SU-DHL-6 (cell line): Measurements from ENCODE around the gene KCNC4.
A peak's percentile ranks its signal among the peaks of the same experiment; 100 is the strongest.

Experiments
- H2AFZ ChIP-seq: fragments of 200-600 bp; sonication (generic); 2 replicates; pipeline ENCODE4 v1.6.1; 2014; ENCODE audit warnings: low read depth, mild to moderate bottlenecking, moderate library complexity, mixed read lengths, antibody characterized with exemption, low read length; ENCODE audit not compliant: severe bottlenecking
- H3F3A ChIP-seq: fragments of 200-600 bp; shearing (Covaris generic); 2 replicates; pipeline ENCODE4 v1.6.0; 2016; ENCODE audit warnings: antibody characterized with exemption, mild to moderate bottlenecking; ENCODE audit not compliant: insufficient read depth
- H3K27ac ChIP-seq: fragments of 200-600 bp; sonication (generic); 2 replicates; pipeline ENCODE4 v1.5.1; 2016; ENCODE audit warnings: low read depth, mild to moderate bottlenecking, low read length, moderate library complexity, mixed read lengths
- H3K27me3 ChIP-seq: fragments of 200-600 bp; sonication (generic), shearing (Covaris generic); 2 replicates; pipeline ENCODE4 v1.6.0; 2014; ENCODE audit warnings: mild to moderate bottlenecking, low read length
- H3K36me3 ChIP-seq: fragments of 200-600 bp; sonication (generic); 2 replicates; pipeline ENCODE4 v1.6.1; 2014; ENCODE audit warnings: mild to moderate bottlenecking, low read length, mixed read lengths
- H3K4me2 ChIP-seq: fragments of 300-600, 200-600 bp; shearing (Covaris generic), sonication (generic); 2 replicates; pipeline ENCODE4 v1.6.0; 2014; ENCODE audit warnings: low read length, low read depth, mild to moderate bottlenecking; ENCODE audit not compliant: poor library complexity, severe bottlenecking
- H3K4me3 ChIP-seq: fragments of 200-600 bp; sonication (generic); 2 replicates; pipeline ENCODE4 v1.5.1; 2014; ENCODE audit warnings: antibody characterized with exemption, low read length, mild to moderate bottlenecking, mixed read lengths; ENCODE audit not compliant: insufficient read depth, poor library complexity, severe bottlenecking
- H3K79me2 ChIP-seq: fragments of 200-600 bp; sonication (generic); 2 replicates; pipeline ENCODE4 v1.6.1; 2014; ENCODE audit warnings: mild to moderate bottlenecking, low read length, moderate library complexity; ENCODE audit not compliant: insufficient read depth
- H3K9ac ChIP-seq: fragments of 200-600 bp; sonication (generic); 2 replicates; pipeline ENCODE4 v1.7.0; 2014; ENCODE audit warnings: mild to moderate bottlenecking, low read length
- H3K9me2 ChIP-seq: fragments of 200-600 bp; sonication (generic); replicated peaks from 2 replicates; pipeline ENCODE4 v1.6.1; 2014; ENCODE audit warnings: low read length; ENCODE audit not compliant: insufficient read depth
- H3K9me3 ChIP-seq: fragments of 200-600 bp; sonication (generic); 2 replicates; pipeline ENCODE4 v1.6.1; 2014; ENCODE audit warnings: low read length, mixed read lengths; ENCODE audit not compliant: insufficient read depth
- H4K20me1 ChIP-seq: fragments of 200-600 bp; sonication (generic); 2 replicates; pipeline ENCODE4 v1.6.1; 2014; ENCODE audit warnings: low read depth, mild to moderate bottlenecking, antibody characterized with exemption, low read length, moderate library complexity, mixed read lengths
- CTCF ChIP-seq: fragments of 200-600 bp; sonication (generic); IDR thresholded peaks from one replicate; pipeline ENCODE4 v1.5.1; 2017; ENCODE audit warnings: antibody characterized with exemption, mild to moderate bottlenecking, low read length, moderate library complexity; ENCODE audit not compliant: insufficient read depth, poor library complexity, severe bottlenecking
- EZH2phosphoT487 ChIP-seq: fragments of 200-600 bp; sonication (generic), shearing (Covaris generic); conservative IDR thresholded peaks from 2 replicates; pipeline ENCODE4 v1.6.1; 2018; ENCODE audit warnings: mild to moderate bottlenecking, antibody characterized with exemption, low read length, moderate library complexity, mixed read lengths

KCNC4 gene

GRCh38 chr1:110209715-110210603 lies at the start of gene KCNC4:
Gene KCNC4, plus strand, starts transcription at chr1:110210314. Its CDS starts 1,186 bp downstream, at chr1:110211500.
- Histone ChIP-seq H3K9me3 (no peaks in the 10 kb centered on the region), H3K9ac (peak within 1 kb of the TSS; percentile 91), H3K9me2 (no peaks in the 10 kb centered on the region), H3K27me3 (no peaks in the 10 kb centered on the region), H3F3A (peaks cover 10% of the 10 kb centered on the region), H3K36me3 (no peaks in the 10 kb centered on the region), H4K20me1 (no peaks in the 10 kb centered on the region), H3K27ac (peak within 1 kb of the TSS; percentile 73), H3K79me2 (no peaks in the 10 kb centered on the region), H3K4me2 (peak within 1 kb of the TSS; percentile 69), H2AFZ (peak within 1 kb of the TSS; percentile 80), H3K4me3 (peak within 1 kb of the TSS; percentile 75)
- TF ChIP-seq EZH2phosphoT487, result no peak
- no peak for TF ChIP-seq CTCF

DNA sequence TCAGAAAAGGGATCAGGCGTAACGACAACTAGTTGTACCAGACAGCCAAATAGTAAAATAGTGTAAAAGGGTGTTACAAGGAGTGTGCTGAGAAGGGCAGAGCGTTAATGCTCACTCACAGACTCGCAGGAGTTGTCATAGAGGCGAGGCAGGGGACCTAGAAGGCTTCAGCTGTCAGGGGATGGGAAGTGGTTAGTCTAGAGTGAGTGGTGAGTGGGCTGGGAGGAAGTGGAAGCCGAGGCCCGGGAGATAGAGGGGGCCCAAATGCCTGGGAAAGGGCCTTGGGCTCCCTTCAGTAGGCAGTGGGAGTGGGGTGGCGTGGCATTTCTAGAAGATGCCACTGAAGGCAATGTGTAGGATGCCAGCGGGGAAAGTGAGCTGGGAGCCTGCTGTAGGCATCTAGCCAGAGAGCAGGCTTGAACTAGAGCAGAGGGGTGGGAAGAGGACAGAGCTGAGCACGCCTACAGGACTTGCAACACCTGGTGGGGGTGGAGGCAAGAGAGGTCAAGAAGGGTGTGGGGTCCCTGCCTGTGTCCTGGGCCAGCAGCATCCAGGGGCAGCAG lies 49.5 kb upstream of the KCNC4 start:
- no peaks in the 10 kb centered on the region for H3K27me3 ChIP-seq
- no peaks in the 10 kb centered on the region for H3K79me2 ChIP-seq
- no peaks in the 10 kb centered on the region for H3F3A ChIP-seq
- no peaks in the 10 kb centered on the region for H3K9me3 ChIP-seq
- TF ChIP-seq EZH2phosphoT487 (no peak), CTCF (no peak)
- no peaks in the 10 kb centered on the region for H3K36me3 ChIP-seq
- H3K4me2 ChIP-seq, result no peak overlapping the region
- H4K20me1 ChIP-seq, result no peaks in the 10 kb centered on the region
- H3K4me3 ChIP-seq, result no peak overlapping the region
- no peaks in the 10 kb centered on the region for H3K9me2 ChIP-seq
- H2AFZ ChIP-seq, result no peak overlapping the region
- no peak overlapping the region for H3K27ac ChIP-seq
- H3K9ac ChIP-seq, result no peak overlapping the region

GRCh38 chr1:110161165-110161564 lies 48.9 kb upstream of the KCNC4 start:
- no peaks in the 10 kb centered on the region for H3K79me2 ChIP-seq
- no peak overlapping the region for H3K27ac ChIP-seq
- no peaks in the 10 kb centered on the region for H3K36me3 ChIP-seq
- no peaks in the 10 kb centered on the region for H3F3A ChIP-seq
- no peak overlapping the region for H3K9ac ChIP-seq
- no peak overlapping the region for H2AFZ ChIP-seq
- TF ChIP-seq CTCF, result no peak
- TF ChIP-seq EZH2phosphoT487, result no peak
- H3K27me3 ChIP-seq, result no peaks in the 10 kb centered on the region
- no peak overlapping the region for H3K4me3 ChIP-seq
- H3K9me2 ChIP-seq, result no peaks in the 10 kb centered on the region
- H3K9me3 ChIP-seq, result no peaks in the 10 kb centered on the region
- H4K20me1 ChIP-seq, result no peaks in the 10 kb centered on the region
- no peak overlapping the region for H3K4me2 ChIP-seq
